Hepatocyte (in vitro differentiated cells): ENCODE measurements around the gene FBXO9.

Experiments used
- EZH2 ChIP-seq: fragments of 200-600 bp; sonication (generic); IDR thresholded peaks from 2 replicates; pipeline ENCODE4 v1.6.1; 2016; ENCODE audit warnings: antibody characterized with exemption, mild to moderate bottlenecking, borderline replicate concordance
- TF ChIP-seq, protein P1 (sequence below): fragments of 200-600 bp; sonication (generic); IDR thresholded peaks from 2 replicates; pipeline ENCODE4 v1.5.1; 2016; ENCODE audit warnings: antibody characterized with exemption, mild to moderate bottlenecking; ENCODE audit not compliant: poor library complexity

DNA sequence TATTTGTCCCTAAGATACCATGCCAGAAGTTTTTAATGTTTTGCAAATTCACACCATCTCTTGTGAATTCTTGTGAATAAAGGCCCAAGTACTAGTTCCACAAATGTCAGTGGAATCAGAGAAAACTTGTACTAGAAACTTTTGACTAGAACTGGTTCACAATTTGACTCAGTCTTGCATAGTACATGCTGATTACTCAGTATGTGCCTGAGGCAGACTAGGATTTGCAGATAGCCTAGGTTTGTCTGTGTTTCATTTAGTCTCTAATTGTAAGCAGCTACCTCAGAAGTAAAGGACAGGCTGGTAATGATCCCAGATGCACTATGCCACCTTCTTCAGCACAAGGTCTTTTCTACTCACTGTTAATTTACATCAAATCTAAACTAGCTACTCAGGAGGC is 35.9 kb upstream of the FBXO9 start:
- TF ChIP-seq, protein P1, sequence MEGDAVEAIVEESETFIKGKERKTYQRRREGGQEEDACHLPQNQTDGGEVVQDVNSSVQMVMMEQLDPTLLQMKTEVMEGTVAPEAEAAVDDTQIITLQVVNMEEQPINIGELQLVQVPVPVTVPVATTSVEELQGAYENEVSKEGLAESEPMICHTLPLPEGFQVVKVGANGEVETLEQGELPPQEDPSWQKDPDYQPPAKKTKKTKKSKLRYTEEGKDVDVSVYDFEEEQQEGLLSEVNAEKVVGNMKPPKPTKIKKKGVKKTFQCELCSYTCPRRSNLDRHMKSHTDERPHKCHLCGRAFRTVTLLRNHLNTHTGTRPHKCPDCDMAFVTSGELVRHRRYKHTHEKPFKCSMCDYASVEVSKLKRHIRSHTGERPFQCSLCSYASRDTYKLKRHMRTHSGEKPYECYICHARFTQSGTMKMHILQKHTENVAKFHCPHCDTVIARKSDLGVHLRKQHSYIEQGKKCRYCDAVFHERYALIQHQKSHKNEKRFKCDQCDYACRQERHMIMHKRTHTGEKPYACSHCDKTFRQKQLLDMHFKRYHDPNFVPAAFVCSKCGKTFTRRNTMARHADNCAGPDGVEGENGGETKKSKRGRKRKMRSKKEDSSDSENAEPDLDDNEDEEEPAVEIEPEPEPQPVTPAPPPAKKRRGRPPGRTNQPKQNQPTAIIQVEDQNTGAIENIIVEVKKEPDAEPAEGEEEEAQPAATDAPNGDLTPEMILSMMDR: no peak
- TF ChIP-seq EZH2: no peak
